ENCODE data around the gene RASA4.
"Not testable (repeated sequence)": the region's sequence is repeated elsewhere in the genome, so short reads cannot be mapped to it uniquely, and the experiment has no call there.

DNA sequence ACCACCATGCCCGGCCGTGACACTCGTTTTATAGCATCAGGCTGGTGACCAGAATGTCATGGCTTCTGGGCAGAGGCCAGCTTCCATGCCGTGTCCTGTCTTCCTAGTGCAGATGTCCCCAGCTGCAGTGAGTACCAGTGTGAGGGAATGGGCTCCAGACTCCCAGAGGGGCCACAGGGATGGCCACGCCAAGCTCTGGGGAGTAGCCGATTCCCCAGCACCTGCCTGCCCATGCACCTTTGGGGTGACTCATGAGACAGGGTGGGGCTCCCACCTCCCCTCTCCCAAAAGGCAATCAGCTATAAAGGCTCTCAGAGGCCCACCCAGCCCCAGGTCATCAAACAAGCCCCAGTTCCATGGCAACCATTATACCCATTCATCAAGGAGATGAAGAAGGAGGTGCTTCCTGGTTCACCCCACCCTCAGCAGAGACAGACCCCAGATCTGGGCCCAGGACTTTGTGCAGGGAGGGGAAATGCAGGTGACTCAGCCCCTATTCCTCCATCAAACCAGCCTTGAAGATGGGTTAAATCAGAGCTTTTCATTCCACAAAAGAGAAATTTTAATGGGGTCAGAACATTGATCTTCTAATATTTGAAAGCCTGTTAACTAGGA lies 65.6 kb downstream of the RASA4 start, which contains the start of gene SPDYE2:
- TF ChIP-seq ZNF274 (IDR thresholded peaks at IDR 0.05; ENCODE audit: low read depth, low read length); YY1 (IDR thresholded peaks at IDR 0.05; ENCODE audit: insufficient read depth, insufficient read length); SUZ12 (IDR thresholded peaks at IDR 0.05; ENCODE audit: extremely low read depth, insufficient read depth, insufficient read length): not testable (repeated sequence)
